Measurements from ENCODE around the gene PVALEF. TPM values are rescaled to one million over a fixed set of nuclear protein-coding genes. Genes with fewer than 3 reads are reported as not detected.

Gene PVALEF
- total and polyA plus RNA-seq, 2 donors (not counting 3 experiments of a cell fraction or from before 2014, with no cell fraction given): not detected

DNA sequence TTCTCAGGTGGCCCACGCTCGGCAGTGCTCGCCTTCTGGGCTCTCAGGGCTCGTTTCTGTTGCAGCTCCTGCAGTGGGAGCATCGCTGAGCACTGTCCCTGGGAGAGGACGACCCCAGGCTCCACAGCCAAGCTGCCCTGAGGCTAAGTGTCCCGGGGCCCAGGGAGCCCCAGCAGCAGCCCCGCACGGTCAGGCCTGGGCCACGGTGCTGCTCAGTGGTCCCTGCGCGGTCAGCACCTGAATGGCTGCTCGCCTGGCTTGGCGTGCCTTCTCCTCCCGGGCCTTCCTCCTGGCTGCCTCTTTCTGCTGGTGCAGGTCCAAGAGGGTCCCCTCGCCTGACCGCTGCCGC, 34.1 kb downstream of the PVALEF start:
- no peaks in the 10 kb centered on the region for H3K27me3 ChIP-seq (ENCODE audit: control insufficient read depth in 2 of 2, insufficient read depth in 2 of 2, low read length in 2 of 2)
- H3K9me1 ChIP-seq (replicated peaks; ENCODE audit: control insufficient read depth, extremely low read depth, insufficient read depth, low read length): no peaks in the 10 kb centered on the region
- BruUV-seq (replicated peaks): no TSS peak
- no peak for FAIRE-seq
- H2AFZ ChIP-seq (ENCODE audit: low read depth, low read length): no peak overlapping the region
- H3K27ac ChIP-seq (ENCODE audit: insufficient read depth, low read depth, low read length): no peak overlapping the region
- no peak overlapping the region for H3K9ac ChIP-seq (replicated peaks; ENCODE audit: extremely low read depth, insufficient read depth, low read length)
- peaks cover 0 to 3% of the 10 kb centered on the region in 2 experiments for H3K36me3 ChIP-seq (ENCODE audit: control insufficient read depth in 2 of 2, extremely low read depth in 1 of 2, insufficient read depth in 2 of 2, low read length in 2 of 2)
- CTCF ChIA-PET: interaction anchor here (1.5 to 4.4 kb wide), 4 partner anchors 9 to 64 kb away, joined by 3 to 91 read pairs (median 5); no protein-coding TSS in a partner anchor
- H3K4me2 ChIP-seq (ENCODE audit: insufficient read depth, low read length): no peak overlapping the region
- no peak for DNase-seq (ENCODE audit: low read depth, low spot score)
- H3K4me3 ChIP-seq (replicated peaks in 1 of 3; ENCODE audit: insufficient read depth in 1 of 3, low read depth in 1 of 3, low read length in 3 of 3): no peak overlapping the region
- no peak for TF ChIP-seq MYC (IDR thresholded peaks at IDR 0.05; ENCODE audit: low read depth, low read length)
- TF ChIP-seq POLR2A (IDR thresholded peaks at IDR 0.05; ENCODE audit: low read depth, low read length): no peak
- TF ChIP-seq POLR2AphosphoS5 (IDR thresholded peaks at IDR 0.05; ENCODE audit: insufficient read depth, low read depth, low read length): no peak
- no peak for TF ChIP-seq FOS (IDR thresholded peaks at IDR 0.05; ENCODE audit: borderline replicate concordance, insufficient read depth, low read length)
- no peak for TF ChIP-seq EZH2 (IDR thresholded peaks at IDR 0.05; ENCODE audit: borderline replicate concordance, low read depth, low read length, severe bottlenecking)
- no peak for TF ChIP-seq GATA2 (IDR thresholded peaks at IDR 0.05; ENCODE audit: insufficient read depth, insufficient read length, low read depth, low read length)
- TF ChIP-seq, protein P1, sequence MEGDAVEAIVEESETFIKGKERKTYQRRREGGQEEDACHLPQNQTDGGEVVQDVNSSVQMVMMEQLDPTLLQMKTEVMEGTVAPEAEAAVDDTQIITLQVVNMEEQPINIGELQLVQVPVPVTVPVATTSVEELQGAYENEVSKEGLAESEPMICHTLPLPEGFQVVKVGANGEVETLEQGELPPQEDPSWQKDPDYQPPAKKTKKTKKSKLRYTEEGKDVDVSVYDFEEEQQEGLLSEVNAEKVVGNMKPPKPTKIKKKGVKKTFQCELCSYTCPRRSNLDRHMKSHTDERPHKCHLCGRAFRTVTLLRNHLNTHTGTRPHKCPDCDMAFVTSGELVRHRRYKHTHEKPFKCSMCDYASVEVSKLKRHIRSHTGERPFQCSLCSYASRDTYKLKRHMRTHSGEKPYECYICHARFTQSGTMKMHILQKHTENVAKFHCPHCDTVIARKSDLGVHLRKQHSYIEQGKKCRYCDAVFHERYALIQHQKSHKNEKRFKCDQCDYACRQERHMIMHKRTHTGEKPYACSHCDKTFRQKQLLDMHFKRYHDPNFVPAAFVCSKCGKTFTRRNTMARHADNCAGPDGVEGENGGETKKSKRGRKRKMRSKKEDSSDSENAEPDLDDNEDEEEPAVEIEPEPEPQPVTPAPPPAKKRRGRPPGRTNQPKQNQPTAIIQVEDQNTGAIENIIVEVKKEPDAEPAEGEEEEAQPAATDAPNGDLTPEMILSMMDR (IDR thresholded peaks at IDR 0.05; ENCODE audit: extremely low read depth in 1 of 2, insufficient read depth in 1 of 2, low read depth in 1 of 2, low read length in 2 of 2): no peak
- H4K20me1 ChIP-seq (replicated peaks; ENCODE audit: control insufficient read depth, extremely low read depth, insufficient read depth, low read length): no peaks in the 10 kb centered on the region
- intact Hi-C loops (cut with micrococcal nuclease): no loop called here
- no peaks in the 10 kb centered on the region for H3K79me2 ChIP-seq (ENCODE audit: control insufficient read depth, insufficient read depth, low read length)
- H3K4me1 ChIP-seq (ENCODE audit: control insufficient read depth, extremely low read depth, insufficient read depth, low read length): no peaks in the 10 kb centered on the region
- POLR2A ChIA-PET: no interaction called here
- H3K9me3 ChIP-seq (replicated peaks; ENCODE audit: control insufficient read depth, insufficient read depth, low read length): no peaks in the 10 kb centered on the region
- dilution Hi-C loops (cut with MboI; ENCODE audit: extremely low pct_ligation_motif_present, low sequenced_read_pairs): no loop called here
